PC-9 (cell line): ENCODE data around the gene HLX.

Experiments used
- CTCF ChIP-seq: fragments of 200-600 bp; sonication (generic); conservative IDR thresholded peaks from 2 replicates; pipeline ENCODE4 v1.6.1; 2017; ENCODE audit warnings: mixed run types, antibody characterized with exemption, mild to moderate bottlenecking, moderate library complexity
- EZH2 ChIP-seq: fragments of 200-600 bp; sonication (generic); IDR thresholded peaks from 2 replicates; pipeline ENCODE4 v1.8.0; 2017; ENCODE audit warnings: antibody characterized with exemption, low read depth

GRCh38 chr1:220917535-220918209 is 38.4 kb downstream of the HLX start:
- TF ChIP-seq CTCF (no peak), EZH2 (no peak)
